HG03575 (cell line): ENCODE data around the gene FAAH2.
"Not testable (repeated sequence)": the region's sequence is repeated elsewhere in the genome, so short reads cannot be mapped to it uniquely, and the experiment has no call there.

Experiments used
- ATAC-seq: cut with Tn5 transposase; IDR thresholded peaks from one replicate; pipeline ENCODE4 v1.9.1; 2021; ENCODE audit not compliant: unreplicated experiment, insufficient number of reproducible peaks, low FRiP score; ENCODE audit errors: extremely low read depth

Gene FAAH2

GRCh38 chrX:57286507-57287251 is at the start of gene FAAH2:
FAAH2 (plus strand) TSS chrX:57286706; CDS start chrX:57286826, 120 bp downstream.
- peak; percentile 61 for ATAC-seq

- ATAC-seq = no peak
Observed at GRCh38 chrX:57241967-57242366, 44.5 kb upstream of the FAAH2 start.

GRCh38 chrX:57251965-57252364 is 34.5 kb upstream of the FAAH2 start:
- no peak for ATAC-seq

- ATAC-seq = no peak
Observed at GRCh38 chrX:57265126-57265525, 21.4 kb upstream of the FAAH2 start.

- ATAC-seq = no peak
Observed at GRCh38 chrX:57266275-57266674, 20.2 kb upstream of the FAAH2 start.

- ATAC-seq = no peak
Observed at GRCh38 chrX:57266871-57267270, 19.6 kb upstream of the FAAH2 start.

GRCh38 chrX:57267308-57267707 is 19.2 kb upstream of the FAAH2 start:
- no peak for ATAC-seq

GRCh38 chrX:57270980-57271379 is 15.5 kb upstream of the FAAH2 start:
- ATAC-seq = no peak

GRCh38 chrX:57282568-57282967 is 3.9 kb upstream of the FAAH2 start:
- no peak for ATAC-seq

- no peak for ATAC-seq
Observed at GRCh38 chrX:57285001-57285400, 1.5 kb upstream of the FAAH2 start.

GRCh38 chrX:57289089-57289488 is 2.6 kb downstream of the FAAH2 start:
- ATAC-seq = no peak

- no peak for ATAC-seq
Observed at GRCh38 chrX:57294961-57295360, 8.5 kb downstream of the FAAH2 start.

- ATAC-seq = not testable (repeated sequence)
Observed at GRCh38 chrX:57295679-57296078, 9.2 kb downstream of the FAAH2 start.

- no peak for ATAC-seq
Observed at GRCh38 chrX:57313583-57314215, 27.2 kb downstream of the FAAH2 start.

- ATAC-seq = no peak
Observed at GRCh38 chrX:57329008-57329407, 42.5 kb downstream of the FAAH2 start.

- ATAC-seq = not testable (repeated sequence)
Observed at GRCh38 chrX:57335790-57336189, 49.3 kb downstream of the FAAH2 start.

GRCh38 chrX:57353472-57354132 is 67.1 kb downstream of the FAAH2 start:
- ATAC-seq = no peak

GRCh38 chrX:57364145-57364544 is 77.6 kb downstream of the FAAH2 start:
- no peak for ATAC-seq

GRCh38 chrX:57366430-57366829 is 79.9 kb downstream of the FAAH2 start:
- ATAC-seq = no peak

- ATAC-seq = no peak
Observed at GRCh38 chrX:57367649-57368048, 81.1 kb downstream of the FAAH2 start.
